Activated T-helper 1 cell treated with anti-CD3 and anti-CD28 coated beads, Interleukin-2, amount 50 U/mL, for 16 hours (primary cell): ENCODE data around the gene RUSC1.
"Not testable (repeated sequence)": the region's sequence is repeated elsewhere in the genome, so short reads cannot be mapped to it uniquely, and the experiment has no call there.

Source experiments
- DNase-seq, 2 donors: peaks; one replicate each; pipeline ENCODE4 v3.0.0-alpha.2; 2020; ENCODE audit warnings: low read depth in 1 of 2, low spot score in 1 of 2

Gene RUSC1

GRCh38 chr1:155322953-155323728 lies 2.4 kb downstream of the RUSC1 start:
- DNase-seq, result peak; percentile 80

GRCh38 chr1:155323729-155324036 lies 3.0 kb downstream of the RUSC1 start:
- peak; percentile 58 to 71 for DNase-seq

- DNase-seq, result peak; percentile 61 to 80
Observed at GRCh38 chr1:155324037-155324716, 3.5 kb downstream of the RUSC1 start.

GRCh38 chr1:155324717-155325602 lies 4.3 kb downstream of the RUSC1 start:
- DNase-seq, result no peak

- DNase-seq, result no peak
Observed at GRCh38 chr1:155325603-155325893, 4.9 kb downstream of the RUSC1 start.

GRCh38 chr1:155326020-155326526 lies 5.4 kb downstream of the RUSC1 start:
- no peak for DNase-seq

- DNase-seq, result no peak
Observed at GRCh38 chr1:155326631-155327037, 5.9 kb downstream of the RUSC1 start.

- DNase-seq, result no peak
Observed at GRCh38 chr1:155327981-155328380, 7.3 kb downstream of the RUSC1 start.

GRCh38 chr1:155328856-155329255 lies 8.2 kb downstream of the RUSC1 start:
- not testable (repeated sequence) for DNase-seq

GRCh38 chr1:155329980-155330598 lies 9.4 kb downstream of the RUSC1 start:
- DNase-seq, result no peak

- no peak for DNase-seq
Observed at GRCh38 chr1:155334962-155335361, 14.3 kb downstream of the RUSC1 start.

- DNase-seq, result no peak
Observed at GRCh38 chr1:155339515-155340097, 18.9 kb downstream of the RUSC1 start.

- DNase-seq, result no peak
Observed at GRCh38 chr1:155342842-155343241, 22.1 kb downstream of the RUSC1 start.

- no peak for DNase-seq
Observed at GRCh38 chr1:155352631-155353030, 31.9 kb downstream of the RUSC1 start.

- no peak for DNase-seq
Observed at GRCh38 chr1:155360051-155360450, 39.4 kb downstream of the RUSC1 start.

GRCh38 chr1:155379180-155379579 lies 58.5 kb downstream of the RUSC1 start:
- no peak for DNase-seq

- no peak for DNase-seq
Observed at GRCh38 chr1:155379631-155380090, 59.0 kb downstream of the RUSC1 start.
